ENCODE measurements around the gene TUBB8.

TUBB8 gene

DNA sequence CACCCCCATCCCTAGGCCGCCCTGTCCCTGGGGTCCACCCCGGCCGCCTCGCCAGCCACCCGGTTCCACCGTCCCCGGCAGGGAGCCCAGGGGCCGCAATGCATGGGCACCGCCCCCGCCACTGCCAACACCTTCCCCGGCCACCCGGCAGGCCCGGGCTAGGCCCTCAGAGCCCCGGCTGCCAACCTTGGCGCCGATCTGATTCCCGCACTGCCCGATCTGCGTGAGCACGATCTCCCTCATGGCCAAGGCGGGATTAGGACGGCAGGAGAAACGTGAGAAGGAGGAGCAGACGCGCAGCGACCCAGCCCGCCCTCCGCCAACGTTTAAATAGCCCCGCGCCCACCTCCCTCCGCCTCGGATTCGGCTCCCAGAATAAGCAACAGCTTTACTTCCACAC lies at the start of gene TUBB8:
TSS of gene TUBB8 (minus strand) at position 301 of the 400 bp plus-strand sequence. CDS start at position 243, 58 bp downstream.
- TF ChIP-seq GATA3 (IDR thresholded peaks at IDR 0.05; ENCODE audit: low read depth, low read length) (no peak), GATA2 (IDR thresholded peaks at IDR 0.05; ENCODE audit: low read depth, low read length) (no peak)

DNA sequence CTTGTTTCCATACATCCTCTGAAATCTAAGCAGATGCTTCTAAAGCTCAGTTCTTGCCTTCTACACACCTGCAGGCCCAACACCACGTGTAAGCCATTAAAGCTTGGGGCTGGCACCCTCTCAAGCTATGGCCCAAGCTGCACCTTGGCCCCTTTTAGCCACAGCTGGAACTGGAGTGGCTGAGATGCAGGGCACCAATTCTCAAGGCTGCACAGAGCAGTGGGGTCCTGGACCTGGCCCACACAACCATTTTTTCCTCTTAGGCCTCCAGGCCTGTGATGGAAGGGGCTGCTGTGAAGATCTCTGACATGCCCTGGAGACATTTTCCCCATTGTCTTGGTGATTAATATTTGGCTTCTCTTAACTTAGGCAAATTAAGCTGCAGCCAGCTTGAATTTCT lies 47.4 kb upstream of the TUBB8 start:
- TF ChIP-seq GATA2 (IDR thresholded peaks at IDR 0.05; ENCODE audit: low read depth, low read length) (no peak), GATA3 (IDR thresholded peaks at IDR 0.05; ENCODE audit: low read depth, low read length) (no peak)

DNA sequence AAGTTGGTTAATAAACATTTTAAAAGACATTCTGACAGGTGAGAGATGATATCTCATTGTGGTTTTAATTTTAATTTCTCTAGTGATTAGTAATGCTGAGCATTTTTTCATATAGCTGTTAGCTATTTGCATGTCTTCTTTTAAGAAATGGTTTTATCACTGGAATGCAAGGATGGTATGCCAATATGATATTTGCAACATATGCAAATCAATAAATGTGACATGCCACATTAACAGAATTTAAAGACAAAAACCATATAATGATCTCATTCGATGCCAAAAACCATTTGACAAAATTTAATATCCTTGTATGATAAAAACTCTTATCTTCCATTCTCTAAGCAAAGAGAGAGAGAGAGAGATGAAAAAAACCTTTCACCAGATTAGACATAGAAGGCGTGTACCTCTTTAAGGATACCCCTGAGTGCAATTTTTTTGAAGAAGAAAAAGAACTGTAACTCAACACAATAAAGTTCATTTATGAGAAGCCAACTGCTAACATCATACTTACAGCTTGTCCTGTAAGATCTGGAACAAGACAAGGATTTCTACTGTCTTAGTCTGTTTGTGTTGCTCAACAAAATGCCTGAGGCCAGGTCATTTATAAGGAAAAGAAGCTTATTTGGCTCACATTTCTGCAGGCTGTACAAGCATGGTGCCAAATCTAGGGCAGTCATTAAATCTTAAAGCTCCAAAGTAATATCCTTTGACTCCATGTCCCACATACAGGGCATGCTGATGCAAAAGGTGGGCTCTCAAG lies 46.4 kb upstream of the TUBB8 start:
- TF ChIP-seq GATA3 (IDR thresholded peaks at IDR 0.05; ENCODE audit: low read depth, low read length) (no peak), GATA2 (IDR thresholded peaks at IDR 0.05; ENCODE audit: low read depth, low read length) (no peak)

DNA sequence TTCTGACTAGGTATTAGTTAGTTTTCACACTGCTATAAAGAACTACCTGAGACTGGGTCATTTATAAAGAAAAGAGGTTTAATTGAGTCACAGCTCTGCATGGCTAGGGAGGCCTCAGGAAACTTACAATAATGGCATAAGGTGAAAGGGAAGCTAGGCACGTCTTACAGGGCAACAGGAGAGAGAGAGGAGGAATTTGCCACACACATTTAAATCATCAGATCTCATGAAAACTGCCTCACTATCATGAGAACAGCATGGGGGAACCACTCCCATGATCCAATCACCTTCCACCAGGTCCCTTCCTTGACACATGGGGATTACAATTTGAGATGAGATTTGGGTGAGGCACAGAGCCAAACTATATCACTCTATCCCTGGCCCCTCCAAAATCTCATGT lies 45.5 kb upstream of the TUBB8 start:
- TF ChIP-seq GATA2 (IDR thresholded peaks at IDR 0.05; ENCODE audit: low read depth, low read length) (no peak), GATA3 (IDR thresholded peaks at IDR 0.05; ENCODE audit: low read depth, low read length) (no peak)

DNA sequence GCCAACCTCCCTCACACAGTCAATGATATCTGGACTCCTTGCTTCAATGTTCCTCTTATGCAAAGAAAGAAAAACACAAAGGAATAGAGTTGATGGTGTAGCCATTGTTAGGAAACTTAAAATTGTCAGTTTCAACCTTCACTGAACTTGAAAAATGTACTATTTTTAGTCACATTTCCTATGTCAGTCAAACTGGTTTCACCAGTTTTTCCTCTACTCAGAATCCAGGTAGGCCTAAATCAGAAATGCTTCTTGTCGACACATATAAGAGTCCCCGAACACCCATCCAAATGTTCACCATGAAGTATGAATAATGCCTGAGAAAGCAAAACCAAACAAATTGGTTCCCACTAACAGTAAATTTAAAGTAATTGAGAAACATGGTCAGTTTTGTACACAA lies 43.8 kb upstream of the TUBB8 start:
- no peak for TF ChIP-seq GATA3 (IDR thresholded peaks at IDR 0.05; ENCODE audit: low read depth, low read length)
- no peak for TF ChIP-seq GATA2 (IDR thresholded peaks at IDR 0.05; ENCODE audit: low read depth, low read length)

DNA sequence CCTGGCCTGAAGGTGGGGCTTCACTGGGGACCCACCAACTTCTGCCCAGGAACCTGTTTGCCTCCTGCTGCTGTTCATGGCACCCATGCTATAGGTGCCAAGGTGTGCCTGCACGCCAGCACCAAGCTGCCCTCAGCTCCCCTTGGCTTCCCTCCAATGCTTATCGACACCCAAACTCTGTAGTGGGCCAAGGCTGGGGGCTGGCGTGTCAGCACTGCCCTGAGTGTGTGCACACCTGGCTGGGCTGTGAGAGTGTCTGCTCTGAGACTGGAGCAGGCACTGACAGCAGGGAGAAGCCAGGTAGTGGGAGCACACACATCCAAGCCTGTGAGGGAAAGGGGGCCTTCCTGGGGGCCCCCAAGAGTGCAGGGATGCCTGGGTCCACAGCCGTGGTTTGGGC lies 43.1 kb upstream of the TUBB8 start:
- TF ChIP-seq GATA3 (IDR thresholded peaks at IDR 0.05; ENCODE audit: low read depth, low read length) (no peak), GATA2 (IDR thresholded peaks at IDR 0.05; ENCODE audit: low read depth, low read length) (no peak)

DNA sequence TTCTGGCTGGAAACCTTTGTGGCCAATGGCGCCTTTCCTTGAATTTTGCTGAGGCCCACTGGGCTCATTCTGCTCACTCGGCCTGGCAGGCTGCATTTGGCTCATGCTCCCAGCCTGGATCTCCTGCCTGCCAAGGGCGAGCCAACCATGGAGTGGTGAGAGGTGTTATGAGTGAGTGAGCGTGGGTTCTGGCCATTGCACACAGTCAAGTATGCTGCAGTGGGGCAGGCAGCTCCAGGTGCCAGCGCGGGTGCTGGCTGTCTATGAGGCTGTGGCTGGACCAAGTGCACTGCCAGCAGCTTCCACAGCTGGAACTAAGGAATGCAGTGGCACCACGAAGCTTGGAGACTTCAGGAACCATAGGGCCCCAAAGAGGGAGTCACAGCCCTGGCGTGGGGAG lies 42.2 kb upstream of the TUBB8 start:
- no peak for TF ChIP-seq GATA3 (IDR thresholded peaks at IDR 0.05; ENCODE audit: low read depth, low read length)
- TF ChIP-seq GATA2 (IDR thresholded peaks at IDR 0.05; ENCODE audit: low read depth, low read length), result no peak

DNA sequence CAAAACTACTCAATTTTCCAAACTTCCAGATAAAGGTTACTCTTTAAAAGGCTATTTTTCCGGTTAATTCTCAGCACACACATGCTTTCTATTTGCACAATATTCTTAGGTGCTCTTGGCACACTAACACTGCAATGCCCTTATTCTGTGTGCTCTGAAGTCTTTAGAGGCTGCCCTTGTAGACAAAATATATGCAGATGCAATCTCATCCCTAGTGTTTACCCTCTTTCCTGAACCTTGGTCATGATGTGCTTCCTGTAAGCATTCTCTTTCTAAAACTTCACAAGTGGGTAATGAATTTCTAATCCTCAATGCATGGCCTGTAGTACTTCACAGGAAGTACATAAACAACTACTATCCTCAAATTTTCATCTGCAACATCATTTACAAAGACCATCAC lies 41.1 kb upstream of the TUBB8 start:
- TF ChIP-seq GATA2 (IDR thresholded peaks at IDR 0.05; ENCODE audit: low read depth, low read length) (no peak), GATA3 (IDR thresholded peaks at IDR 0.05; ENCODE audit: low read depth, low read length) (no peak)

DNA sequence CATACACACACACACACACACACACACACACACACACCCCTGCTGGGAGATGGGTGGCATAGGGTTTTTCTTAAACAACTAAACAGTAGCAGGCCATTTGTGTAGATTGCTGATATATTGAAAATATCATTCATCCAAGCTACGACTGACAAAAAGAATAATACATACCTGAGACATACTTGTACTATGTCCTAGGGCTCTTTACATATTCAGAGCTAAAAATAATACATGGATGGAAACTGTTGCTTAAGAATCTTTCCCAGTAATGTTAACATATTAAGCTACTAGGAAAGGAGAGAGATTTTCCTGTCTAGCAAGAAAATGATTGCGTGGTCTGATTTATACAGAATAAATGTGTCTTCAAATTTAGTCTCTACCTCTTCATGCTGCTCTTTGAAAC lies 40.2 kb upstream of the TUBB8 start:
- TF ChIP-seq GATA2 (IDR thresholded peaks at IDR 0.05; ENCODE audit: low read depth, low read length), result no peak
- TF ChIP-seq GATA3 (IDR thresholded peaks at IDR 0.05; ENCODE audit: low read depth, low read length), result no peak

DNA sequence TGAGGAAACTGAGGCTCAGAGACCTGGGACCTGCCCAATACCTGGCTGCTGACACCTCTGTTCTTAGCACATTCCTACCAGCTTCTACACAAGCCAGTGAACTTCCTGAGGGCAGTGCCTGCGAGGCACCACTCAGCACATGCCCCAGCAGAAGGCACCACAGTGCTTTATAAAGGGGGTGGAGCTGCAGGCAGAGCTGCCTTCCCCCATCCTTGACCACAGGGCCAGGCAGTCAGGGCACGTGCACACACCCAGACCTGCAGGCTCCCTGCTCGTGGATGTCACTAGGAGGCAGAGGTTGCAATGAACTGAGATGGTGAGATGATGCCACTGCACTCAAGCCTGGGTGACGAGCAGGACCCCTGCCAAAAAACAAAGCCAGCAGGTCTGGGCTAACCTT lies 39.2 kb upstream of the TUBB8 start:
- no peak for TF ChIP-seq GATA2 (IDR thresholded peaks at IDR 0.05; ENCODE audit: low read depth, low read length)
- no peak for TF ChIP-seq GATA3 (IDR thresholded peaks at IDR 0.05; ENCODE audit: low read depth, low read length)

DNA sequence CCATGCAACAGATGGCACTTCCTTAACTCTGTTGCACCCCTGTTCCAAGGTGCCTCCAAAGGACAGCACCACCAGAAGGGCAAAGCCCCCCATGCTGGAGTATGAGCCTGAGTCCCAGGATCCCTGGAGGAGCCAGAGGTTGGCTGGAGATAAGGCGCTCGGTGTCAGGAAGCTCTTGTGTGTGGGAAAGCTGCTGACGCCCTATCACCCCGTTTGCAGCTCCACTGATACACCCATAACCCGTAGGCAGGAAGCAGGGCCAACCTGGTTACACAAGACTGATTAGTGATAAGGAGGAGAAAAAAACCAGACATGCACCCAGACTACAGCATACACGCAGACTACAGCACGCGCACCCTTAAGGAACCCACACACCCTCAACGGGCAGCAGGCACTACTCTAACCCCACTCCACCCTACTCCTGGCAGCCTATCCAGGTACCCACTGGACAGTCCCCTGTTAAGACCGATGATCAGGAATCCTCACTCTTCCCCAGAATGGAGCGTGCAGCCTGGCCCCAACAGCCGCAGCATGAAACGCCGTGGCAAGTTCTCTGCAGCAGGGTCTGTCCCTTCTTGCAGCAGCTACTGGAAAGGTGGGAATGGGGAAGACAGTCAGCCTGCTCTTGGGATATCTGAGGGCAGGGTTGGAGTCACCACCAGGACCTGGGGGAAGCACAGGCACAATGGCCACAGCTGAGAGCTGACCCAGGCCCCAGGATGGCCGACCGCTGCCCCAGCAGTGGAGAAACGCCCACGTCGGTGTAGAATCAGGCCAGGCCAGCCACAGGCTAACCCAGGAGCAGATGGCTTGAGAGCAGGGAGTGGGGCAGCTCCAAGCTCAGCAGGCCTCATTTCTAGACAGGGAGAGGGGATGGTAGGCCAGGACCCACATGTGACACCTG lies 38.3 kb upstream of the TUBB8 start:
- TF ChIP-seq GATA2 (IDR thresholded peaks at IDR 0.05; ENCODE audit: low read depth, low read length) (peak; percentile 54; the same call in 1 of the 2 replicates), GATA3 (IDR thresholded peaks at IDR 0.05; ENCODE audit: low read depth, low read length) (no peak)

DNA sequence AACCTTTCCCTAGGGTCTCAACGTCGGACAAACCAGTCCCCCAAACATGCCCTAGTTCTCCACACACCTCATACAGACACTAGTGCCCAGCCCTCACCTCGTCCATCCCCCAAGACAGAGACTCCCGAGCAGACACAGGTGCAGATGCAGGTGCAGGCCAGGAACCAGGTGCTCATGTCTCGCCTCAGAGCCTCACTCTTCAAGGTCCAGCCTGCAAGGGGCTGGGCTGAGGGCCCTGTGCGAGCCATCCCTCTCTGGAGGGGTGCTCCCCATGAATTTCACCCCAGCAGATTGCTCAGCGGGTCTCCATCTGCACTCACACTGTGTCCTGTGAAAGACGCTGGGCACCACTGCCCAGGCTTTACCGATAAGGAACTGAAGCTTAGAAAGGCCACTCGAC lies 36.9 kb upstream of the TUBB8 start:
- TF ChIP-seq GATA2 (IDR thresholded peaks at IDR 0.05; ENCODE audit: low read depth, low read length), result no peak
- TF ChIP-seq GATA3 (IDR thresholded peaks at IDR 0.05; ENCODE audit: low read depth, low read length), result no peak

DNA sequence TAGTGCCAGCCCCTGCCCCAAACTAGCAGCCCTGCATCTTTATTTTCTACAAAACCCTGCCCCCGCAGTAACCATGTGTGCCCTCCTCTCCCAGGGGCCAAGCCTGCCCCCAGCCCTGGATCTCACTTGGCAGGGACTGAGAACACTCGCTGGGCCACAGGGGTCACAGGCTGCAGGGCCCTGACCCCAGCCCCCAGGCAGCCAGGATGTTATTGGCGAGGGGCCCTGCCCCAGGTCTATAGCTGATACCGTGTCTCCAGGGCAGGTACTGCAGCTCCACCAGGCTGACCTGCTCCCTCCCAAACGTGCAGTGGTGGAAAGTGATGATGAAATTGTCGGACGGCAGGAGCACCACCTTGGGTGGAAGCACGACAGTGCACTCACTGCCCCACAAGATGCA lies 35.9 kb upstream of the TUBB8 start:
- TF ChIP-seq GATA2 (IDR thresholded peaks at IDR 0.05; ENCODE audit: low read depth, low read length) (no peak), GATA3 (IDR thresholded peaks at IDR 0.05; ENCODE audit: low read depth, low read length) (no peak)

DNA sequence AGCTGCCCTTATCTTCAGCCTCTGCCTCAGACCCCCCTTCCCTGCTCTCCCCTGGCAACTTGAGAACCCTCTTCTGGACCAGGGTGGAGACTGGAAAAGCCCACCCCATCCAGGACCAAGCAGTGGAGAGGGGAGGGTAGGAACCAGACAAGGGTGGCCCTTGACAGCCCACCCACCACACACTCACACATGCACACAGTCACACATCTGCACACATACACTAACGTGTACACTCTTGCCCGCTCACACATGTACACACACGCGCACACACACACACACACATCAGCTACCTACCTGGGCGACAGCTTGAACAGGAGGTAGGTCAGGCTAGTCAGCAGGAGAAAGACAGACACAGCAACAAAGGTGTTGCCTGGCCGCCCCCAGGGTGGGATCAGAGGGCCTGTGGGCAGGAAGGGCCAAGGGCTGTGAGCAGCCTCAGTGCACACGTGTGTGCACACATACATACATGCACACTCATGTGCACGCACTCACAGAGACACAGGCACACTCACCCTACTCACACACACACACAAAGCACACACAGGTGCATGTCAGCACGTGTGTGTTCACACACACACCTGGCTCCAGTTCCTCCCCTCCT lies 34.9 kb upstream of the TUBB8 start:
- no peak for TF ChIP-seq GATA2 (IDR thresholded peaks at IDR 0.05; ENCODE audit: low read depth, low read length)
- TF ChIP-seq GATA3 (IDR thresholded peaks at IDR 0.05; ENCODE audit: low read depth, low read length), result no peak

Data from SH-SY5Y (cell line).